ENCODE data around the gene AHSG.
"Not testable (repeated sequence)": the region's sequence is repeated elsewhere in the genome, so short reads cannot be mapped to it uniquely, and the experiment has no call there.

Gene AHSG, protein sequence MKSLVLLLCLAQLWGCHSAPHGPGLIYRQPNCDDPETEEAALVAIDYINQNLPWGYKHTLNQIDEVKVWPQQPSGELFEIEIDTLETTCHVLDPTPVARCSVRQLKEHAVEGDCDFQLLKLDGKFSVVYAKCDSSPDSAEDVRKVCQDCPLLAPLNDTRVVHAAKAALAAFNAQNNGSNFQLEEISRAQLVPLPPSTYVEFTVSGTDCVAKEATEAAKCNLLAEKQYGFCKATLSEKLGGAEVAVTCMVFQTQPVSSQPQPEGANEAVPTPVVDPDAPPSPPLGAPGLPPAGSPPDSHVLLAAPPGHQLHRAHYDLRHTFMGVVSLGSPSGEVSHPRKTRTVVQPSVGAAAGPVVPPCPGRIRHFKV

DNA sequence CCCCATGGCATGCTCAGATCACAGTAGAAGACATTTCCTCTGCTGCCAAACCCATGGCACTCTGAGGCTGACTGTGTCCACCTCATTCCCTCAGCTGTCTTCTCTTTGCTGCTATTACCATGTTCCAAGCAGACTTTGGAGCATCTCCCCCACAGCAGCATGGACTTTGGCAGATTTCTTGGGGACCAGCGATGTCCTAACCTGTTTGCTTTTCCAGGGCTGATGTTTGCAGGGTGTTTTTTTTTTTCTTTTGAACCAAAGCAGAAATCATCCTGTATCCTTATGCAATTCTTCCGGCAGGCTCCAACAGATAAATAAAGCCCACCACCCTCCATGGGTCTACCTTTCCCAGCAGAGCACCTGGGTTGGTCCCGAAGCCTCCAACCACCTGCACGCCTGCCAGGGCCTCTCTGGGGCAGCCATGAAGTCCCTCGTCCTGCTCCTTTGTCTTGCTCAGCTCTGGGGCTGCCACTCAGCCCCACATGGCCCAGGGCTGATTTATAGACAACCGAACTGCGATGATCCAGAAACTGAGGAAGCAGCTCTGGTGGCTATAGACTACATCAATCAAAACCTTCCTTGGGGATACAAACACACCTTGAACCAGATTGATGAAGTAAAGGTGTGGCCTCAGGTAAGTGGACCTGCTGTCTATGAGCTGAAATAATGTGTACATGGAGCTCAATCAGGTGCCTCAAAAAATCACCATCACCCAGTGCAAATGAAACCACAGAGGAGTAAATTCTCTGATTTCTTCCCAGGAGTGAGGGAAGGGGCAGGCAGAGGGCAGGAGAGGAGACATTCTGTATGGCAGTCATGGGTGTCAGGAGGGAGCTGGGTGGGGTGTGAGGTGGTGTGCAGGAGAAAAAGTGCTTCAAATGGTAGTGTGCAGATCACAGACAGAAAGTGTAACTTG lies at the start of gene AHSG:
Gene AHSG (plus strand): TSS at position 340 of the 916 bp plus-strand sequence. CDS start 82 bp downstream, at position 422.
- DNase-seq (ENCODE audit: low read depth), result no peak

DNA sequence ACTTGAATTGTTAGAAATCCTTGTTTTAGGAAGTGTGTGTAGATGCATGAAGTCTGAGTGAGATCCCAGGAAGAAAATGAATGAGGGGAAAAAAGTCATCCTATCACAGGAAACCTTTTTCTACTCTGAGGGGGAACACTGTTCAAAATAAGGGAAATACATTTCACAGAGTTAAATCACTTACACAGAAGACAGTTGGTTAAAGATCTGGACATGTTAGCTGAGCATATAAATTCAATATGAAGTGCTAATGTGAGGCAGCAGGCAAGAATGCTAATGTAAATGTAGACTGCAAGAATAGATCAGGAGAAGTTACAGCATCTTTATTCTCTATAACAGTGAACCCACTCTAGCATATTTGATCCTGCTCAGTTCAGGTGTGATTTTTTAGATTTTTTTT lies 48.3 kb upstream of the AHSG start:
- DNase-seq (ENCODE audit: low read depth), result no peak

DNA sequence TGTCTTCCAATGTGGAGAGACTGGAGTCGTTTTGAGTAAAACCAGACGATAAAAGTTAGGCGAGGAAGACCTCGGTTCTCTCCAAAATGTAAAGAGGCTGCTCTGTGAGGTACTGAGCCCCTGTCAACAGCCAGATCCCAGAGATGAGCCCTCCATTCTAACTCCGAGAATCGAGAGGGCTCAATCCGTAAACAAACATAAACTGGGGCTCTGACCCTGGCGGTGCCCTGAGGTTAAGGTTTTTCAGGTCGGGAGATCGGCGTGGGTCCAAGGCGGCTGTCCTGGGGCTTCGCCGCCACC lies 46.1 kb upstream of the AHSG start:
- DNase-seq (ENCODE audit: low read depth), result no peak

DNA sequence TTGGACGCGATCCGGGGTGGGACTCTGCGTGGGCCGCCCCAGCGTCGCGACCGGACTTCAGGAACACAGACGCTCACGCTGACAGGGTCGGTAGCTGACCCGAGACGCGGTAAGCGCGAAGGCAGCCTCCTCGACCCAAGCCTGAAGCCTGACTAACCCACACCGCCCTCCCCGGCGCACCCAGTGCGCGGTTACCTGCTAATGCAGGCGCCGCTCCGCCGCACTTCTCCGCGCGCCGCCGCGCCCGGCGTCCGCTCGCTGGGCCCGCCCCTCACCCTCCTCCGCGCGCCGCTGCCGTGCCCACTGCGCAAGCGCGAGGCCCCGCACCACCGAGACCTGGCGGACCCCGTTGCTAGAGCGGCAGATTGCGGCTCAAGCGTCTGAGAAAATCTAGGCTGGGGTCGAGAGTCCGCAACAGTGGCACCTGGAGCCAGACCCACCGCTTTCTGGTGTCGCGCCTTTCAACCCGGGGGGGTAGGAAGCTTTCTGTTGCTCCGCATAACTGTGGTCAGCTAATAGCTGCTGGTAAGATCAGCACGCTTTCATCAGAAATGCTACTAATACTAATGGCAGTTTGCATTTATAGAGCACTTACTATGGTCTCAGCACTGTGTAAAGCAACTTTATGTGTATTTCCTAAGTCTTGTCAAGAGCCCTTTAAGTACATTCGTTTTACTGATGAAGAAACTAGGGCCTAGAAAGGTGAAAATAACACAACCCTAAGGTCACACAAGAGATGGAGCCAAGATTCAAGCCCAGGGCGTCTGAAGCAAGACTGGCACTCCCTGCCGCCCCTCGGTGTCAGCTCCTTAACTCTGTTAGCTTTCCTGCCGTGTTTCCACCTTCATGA lies 45.6 kb upstream of the AHSG start, which contains the start of gene TBCCD1:
Gene TBCCD1 (minus strand): TSS at position 268 of the 850 bp plus-strand sequence. CDS start 3,010 bp downstream, outside the sequence.
- DNase-seq (ENCODE audit: low read depth), result peak; percentile 59

DNA sequence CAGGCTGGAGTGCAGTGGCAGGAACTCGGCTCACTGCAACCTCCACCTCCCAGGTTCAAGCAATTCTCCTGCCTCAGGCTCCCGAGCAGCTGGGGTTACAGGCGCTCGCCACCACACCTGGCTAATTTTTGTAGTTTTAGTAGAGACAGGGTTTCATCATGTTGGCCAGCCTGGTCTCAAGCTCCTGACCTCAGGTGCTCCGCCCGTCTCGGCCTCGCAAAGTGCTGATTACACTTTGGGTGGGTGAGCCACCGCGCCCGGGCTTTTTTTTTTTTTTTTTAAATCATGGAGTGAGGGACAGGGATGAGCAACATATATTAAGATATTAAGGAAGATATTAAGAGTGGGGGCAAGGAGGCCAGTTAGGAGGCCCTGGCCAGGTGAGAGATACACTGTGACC lies 43.5 kb upstream of the AHSG start:
- DNase-seq (ENCODE audit: low read depth), result not testable (repeated sequence)

DNA sequence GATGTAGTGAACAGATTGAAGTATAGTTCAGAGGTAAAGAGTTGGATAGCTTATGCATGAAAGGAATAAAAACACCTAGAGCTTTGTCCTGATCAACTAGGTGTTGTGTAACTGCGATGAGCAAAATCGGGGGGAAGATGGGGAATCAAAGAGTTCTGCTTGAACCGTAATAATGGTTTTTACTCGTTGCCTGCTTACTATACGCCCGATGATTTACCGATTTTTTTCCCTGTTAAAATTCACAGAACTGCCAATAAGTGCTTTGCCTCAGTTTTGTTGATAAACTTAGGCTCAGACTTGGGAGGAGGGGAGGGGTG lies 43.1 kb upstream of the AHSG start:
- DNase-seq (ENCODE audit: low read depth), result no peak

DNA sequence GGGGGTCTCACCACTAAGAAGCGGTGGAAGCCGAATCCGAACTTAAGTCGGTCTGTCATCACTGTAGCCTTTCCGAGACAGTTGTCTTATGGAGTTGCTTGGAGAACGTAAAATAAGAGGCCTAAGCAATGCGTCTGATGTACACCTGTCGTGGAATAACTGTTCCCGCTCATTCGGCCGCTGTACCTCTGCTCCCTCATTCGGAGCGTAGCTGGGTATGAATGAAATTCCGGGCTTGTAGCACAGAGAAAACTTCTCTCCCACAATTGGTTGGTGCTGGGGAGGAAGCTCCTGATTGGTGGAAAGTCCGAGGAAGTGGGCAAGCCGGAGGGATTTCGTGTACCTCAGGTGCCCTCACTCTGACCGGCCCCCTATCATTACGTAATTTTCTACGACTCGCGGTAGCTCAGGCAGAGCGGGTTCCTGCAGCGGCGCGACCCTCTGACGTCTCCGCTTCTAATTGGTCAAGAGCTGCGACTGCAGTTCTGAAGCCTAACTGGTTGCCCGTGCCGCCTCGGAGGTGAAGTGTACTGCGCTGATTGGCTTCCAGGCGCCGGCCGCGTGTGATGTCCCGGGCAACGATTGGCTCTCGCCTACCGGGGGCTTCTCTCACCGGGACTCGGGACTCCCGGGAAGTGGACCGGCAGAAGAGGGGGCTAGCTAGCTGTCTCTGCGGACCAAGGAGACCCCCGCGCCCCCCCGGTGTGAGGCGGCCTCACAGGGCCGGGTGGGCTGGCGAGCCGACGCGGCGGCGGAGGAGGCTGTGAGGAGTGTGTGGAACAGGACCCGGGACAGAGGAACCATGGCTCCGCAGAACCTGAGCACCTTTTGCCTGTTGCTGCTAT lies 42.5 kb upstream of the AHSG start, which contains the start of gene DNAJB11:
Gene DNAJB11 (plus strand): TSS at position 625 of the 845 bp plus-strand sequence. CDS start 178 bp downstream, at position 803.
- DNase-seq (ENCODE audit: low read depth), result peak; percentile 100

DNA sequence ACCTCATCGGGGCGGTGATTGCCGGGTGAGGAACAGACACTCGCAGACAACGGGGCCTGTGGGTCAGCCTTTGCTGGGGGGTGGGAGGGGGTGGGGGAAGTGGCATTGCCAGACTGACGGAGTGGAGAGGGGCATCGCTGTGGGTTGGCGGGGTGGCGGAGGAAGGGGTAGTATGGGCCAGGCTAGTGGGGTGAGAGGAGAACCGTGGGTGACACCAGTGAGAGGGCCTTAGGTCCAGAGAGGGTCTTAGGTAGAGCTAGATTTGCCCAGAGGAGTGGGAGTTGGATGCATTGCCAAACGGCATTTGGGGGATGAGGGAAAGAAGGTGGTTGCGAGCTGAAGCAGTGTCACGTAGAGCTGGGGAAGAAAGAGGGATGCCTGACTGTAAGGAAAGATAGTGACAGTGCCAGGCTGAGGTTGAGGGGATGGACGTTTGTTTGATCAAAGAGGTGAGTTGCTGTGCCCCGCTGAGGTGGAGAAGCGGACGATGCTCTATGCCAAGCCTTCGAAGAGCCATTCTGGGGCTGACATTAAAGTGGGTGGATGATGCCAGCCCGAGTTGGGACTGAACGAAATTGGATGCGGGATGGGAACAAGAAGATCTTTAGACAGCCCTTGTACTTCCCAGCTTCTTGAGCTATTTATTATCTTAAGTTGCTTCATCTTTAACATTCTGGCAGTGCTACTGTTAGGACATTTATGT lies 41.8 kb upstream of the AHSG start:
- DNase-seq (ENCODE audit: low read depth), result no peak

DNA sequence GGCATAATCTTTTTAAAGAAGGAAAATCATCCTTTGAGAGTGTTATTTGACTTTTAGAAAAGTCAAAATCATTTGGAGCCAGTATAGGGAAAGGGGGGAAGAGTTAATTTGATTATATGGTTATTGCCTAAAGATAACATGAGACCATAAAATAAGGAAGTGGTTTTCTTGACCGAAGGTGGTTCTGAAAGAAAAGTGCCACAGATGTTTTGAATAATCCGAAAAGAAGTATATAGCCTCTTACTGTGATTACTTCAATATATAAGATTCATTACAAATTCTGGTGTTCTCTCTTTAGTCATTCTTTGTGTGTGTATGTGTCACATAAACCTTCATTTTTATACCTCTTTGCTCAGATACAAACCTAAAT lies 41.2 kb upstream of the AHSG start:
- DNase-seq (ENCODE audit: low read depth), result no peak

DNA sequence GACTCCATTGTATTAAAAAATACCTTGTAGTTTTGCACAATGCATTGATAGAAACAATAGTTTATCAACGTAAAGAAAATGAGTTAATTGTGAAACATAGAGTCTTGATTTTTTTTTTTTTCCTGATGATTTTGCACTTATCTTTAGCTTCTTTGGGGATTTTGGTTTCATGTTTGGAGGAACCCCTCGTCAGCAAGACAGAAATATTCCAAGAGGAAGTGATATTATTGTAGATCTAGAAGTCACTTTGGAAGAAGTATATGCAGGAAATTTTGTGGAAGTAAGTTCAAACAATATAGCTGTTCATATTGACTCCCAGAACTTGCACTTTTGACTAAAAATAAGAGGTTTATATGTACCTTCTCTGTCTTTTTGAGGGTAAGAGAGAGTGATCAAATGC lies 35.3 kb upstream of the AHSG start:
- no peak for DNase-seq (ENCODE audit: low read depth)

DNA sequence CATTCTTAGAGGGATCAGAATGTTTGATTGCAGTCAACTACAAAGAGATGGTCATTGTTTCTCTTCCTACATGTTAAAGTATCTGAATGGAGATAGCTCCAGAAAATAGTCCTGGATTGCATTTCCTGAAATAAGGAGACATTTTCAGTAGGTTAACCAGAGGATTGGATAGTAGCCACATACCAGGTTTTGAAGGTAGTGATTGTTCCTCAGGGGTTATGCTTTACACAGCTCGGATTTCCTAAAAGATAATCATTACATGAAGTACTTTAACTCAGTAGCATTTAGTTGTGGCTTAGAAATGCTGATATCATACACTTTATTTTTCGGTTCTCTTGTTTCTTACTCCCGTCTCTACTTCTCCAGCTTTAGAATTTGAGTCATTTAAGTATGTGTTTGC lies 32.1 kb upstream of the AHSG start:
- no peak for DNase-seq (ENCODE audit: low read depth)

DNA sequence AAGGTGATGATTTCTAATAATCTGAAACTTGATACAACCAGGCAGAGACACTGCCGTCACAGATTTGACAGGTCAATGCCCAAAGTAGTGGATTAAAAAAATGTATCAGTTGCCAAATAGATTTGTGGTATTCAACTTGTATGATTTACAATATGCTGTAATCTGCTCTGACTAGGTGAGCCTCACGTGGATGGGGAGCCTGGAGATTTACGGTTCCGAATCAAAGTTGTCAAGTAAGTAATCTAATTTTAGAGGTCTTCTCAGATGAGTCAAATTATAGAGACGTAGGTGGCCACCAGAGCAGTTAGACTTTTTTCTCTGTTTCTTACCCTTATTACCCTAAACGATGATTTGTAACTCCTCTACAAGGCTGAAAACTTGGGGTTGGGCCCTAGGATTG lies 30.3 kb upstream of the AHSG start:
- DNase-seq (ENCODE audit: low read depth), result no peak

DNA sequence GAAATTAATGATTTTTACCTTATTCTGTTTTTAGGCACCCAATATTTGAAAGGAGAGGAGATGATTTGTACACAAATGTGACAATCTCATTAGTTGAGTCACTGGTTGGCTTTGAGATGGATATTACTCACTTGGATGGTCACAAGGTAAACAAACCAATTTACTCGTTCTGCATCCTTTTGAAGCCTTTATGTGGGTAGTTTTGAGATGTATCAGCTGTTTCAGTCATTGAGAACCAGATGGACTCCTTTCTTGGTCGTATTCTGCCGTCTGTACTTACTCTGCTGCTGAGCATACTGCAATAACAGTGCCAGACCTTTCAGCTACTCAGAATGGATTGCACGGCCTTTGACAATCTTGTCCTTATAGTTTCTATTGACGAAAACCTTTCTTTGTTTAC lies 29.0 kb upstream of the AHSG start:
- DNase-seq (ENCODE audit: low read depth), result no peak

DNA sequence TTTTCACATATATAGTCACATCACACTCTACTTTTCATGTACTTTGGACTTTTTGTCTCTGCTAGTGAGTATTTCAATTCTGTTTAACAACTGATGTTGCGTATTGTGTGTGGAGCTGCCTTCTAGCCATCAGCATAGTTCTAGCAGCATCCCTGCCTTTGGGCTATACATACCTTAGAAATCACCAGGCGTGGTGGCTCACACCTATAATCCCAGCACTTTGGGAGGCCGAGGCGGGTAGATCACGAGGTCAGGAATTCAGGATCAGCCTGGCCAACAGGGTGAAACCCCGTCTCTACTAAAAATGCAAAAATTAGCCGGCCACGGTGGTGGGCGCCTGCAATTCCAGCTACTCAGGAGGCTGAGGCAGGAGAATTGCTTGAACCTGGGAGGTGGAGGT lies 26.6 kb upstream of the AHSG start:
- not testable (repeated sequence) for DNase-seq (ENCODE audit: low read depth)

DNA sequence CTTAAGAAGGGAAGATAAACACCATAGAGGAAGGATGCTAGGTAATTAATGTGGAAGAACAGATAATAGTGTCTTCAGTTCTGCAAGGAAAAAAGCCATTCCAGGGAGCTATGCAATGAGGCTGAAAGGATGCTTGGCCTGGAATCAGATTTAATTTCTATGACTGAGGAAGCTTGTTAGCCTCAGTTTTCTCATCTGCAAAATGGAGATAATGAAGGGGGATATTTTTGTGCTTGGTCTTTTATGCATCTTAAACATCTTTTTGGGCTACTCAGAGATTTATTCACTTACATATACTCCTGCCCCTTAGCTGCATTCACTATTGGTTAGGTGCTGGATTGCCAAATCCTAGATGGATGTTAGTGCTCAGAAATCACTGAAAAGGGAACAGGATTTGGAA lies 25.7 kb upstream of the AHSG start:
- no peak for DNase-seq (ENCODE audit: low read depth)

DNA sequence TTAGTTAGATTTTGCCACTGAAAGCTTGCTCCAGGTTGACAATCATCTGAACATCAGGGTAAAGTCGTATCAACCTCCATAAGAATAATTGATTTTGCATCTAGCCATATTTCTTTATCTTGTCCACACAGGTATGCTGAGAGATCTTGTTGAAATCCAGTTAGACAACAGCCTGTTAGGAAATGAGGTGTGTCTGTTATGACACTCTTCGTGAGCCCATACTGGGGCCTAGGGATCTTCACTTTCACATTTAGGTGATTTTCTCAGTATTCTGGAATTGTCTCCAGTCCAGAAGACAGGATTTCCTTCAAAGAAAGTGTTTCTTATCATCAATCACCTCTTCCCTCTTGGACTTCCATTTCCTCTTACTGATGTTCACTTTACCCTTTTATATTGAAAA lies 24.2 kb upstream of the AHSG start:
- no peak for DNase-seq (ENCODE audit: low read depth)

DNA sequence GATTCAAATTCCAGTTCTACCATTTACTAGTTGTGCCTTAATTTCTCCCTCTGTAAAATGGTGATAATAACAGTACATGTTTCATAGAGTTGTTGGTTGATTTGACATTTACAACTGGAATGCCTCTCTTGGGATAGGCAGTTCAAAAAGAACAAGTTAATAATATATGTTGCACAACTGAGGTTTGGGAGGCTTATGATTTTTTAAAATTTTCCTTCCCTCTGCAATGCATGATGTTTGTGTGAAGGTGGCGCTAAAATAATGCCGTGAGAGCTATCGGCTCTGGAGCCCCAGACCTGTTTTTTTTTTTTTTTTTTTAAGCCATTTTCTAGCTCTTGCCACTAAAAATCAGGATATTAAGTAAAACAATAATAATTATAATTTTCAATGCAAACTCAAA lies 23.7 kb upstream of the AHSG start:
- no peak for DNase-seq (ENCODE audit: low read depth)

DNA sequence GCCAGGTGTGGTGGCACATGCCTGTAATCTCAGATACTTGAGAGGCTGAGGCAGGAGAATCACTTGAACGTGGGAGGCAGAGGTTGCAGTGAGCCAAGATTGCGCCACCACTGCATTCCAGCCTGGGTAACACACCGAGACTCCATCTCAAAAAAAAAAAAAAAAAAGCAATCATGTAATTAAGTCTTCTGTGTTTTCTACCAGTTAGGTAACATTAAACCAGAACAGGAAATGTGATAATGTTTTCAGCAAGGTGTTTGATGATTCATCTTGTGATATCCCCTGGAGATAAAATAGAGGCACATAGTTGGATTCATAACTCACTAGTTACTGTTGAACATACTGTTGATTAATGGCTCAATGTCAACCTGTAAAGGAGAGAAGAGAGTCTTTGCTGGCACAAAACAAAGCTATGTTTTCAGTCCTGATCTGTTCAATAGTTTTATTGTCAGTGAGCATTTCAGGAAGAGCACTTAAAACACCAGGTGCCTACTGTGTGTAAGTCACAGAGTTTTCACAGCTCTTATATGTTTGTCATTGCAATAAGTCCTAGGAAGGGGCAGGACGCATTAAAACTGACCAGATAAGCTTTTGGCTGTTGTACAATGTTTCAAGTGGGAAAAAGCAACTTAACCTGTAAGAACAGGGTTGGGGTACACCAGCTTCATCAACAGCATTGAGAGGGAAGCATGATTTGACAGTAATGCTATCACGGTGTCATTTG lies 22.8 kb upstream of the AHSG start:
- DNase-seq (ENCODE audit: low read depth), result no peak

DNA sequence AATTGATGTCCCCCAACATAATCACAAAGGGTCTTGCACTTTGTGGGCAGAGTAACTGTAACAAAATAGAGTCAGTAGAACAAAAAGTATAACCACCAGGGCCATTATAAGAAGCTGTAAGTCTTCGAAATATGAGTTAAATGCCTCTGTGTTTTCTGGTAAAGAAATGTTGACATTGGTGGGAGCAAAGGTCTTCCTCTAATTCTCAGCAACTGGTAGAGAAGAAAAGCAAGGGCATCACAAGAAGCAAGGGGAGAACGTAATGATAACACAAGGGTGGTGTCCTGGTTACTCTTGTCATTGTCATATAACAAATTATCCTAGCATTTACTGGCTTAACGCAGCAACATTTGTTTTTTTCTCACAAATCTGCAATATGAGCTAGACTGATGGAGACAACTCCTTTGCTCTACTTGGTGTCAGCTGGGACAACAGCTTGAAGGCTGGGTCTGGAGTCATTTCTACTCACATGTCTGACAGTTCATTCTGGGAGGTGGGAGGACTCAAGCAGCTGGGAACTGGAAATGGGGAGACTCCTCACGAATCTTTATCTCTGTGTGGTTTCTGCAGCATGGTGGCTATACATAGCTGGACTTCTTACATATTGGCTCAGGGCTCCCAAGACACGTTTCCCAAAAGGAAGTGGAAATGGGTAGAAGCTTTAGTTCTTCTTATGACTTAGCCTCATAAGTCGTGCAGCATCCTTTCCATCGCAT lies 22.1 kb upstream of the AHSG start:
- DNase-seq (ENCODE audit: low read depth), result no peak

DNA sequence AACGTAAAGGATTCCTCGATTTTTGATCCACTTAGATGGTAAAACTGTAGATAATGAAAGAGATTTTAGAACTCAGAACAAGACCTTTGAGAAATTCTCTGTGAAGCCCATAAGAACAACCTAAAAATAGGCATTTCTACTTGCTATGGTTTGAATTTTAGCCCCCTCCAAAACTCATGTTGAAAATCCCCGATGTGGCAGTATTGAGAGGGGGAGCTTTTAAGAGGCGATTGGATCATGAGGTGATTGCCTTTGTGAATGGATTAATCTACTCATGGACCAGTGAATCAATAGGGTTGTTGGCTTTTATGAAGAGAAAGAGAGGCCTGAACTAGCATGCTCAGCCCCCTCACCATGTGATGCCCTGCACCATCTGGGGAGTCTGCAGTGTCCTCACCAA lies 20.2 kb upstream of the AHSG start:
- no peak for DNase-seq (ENCODE audit: low read depth)
